Calu3 (cell line): Measurements from ENCODE around the gene AQP1. TPM values are rescaled to one million over a fixed set of nuclear protein-coding genes. Genes with fewer than 3 reads are reported as not detected.

Experiments
- BruUV-seq: library from RNA; stranded (reverse); fragments of 400-500 nt; replicated peaks from 2 replicates; lab custom pipeline; 2021; lab: Mats Ljungman, UMichigan
- CTCF ChIA-PET: fragments of 300-600 bp; sonication (Branson Sonifier 250); formaldehyde crosslinking; loops from one replicate; lab custom pipeline; 2022; ENCODE audit warnings: antibody characterized with exemption; lab: Charles Lee
- DNase-seq: peaks from one replicate; pipeline ENCODE4 v3.0.0; 2022
- H3K27ac Mint-ChIP-seq: one replicate; pipeline ENCODE4 v1.8.0; 2022; ENCODE audit warnings: mixed read lengths; ENCODE audit not compliant: unreplicated experiment
- H3K27me3 Mint-ChIP-seq: one replicate; pipeline ENCODE4 v1.8.0; 2022; ENCODE audit warnings: mixed read lengths; ENCODE audit not compliant: unreplicated experiment
- H3K36me3 Mint-ChIP-seq: one replicate; pipeline ENCODE4 v1.8.0; 2022; ENCODE audit warnings: mild to moderate bottlenecking, moderate library complexity, mixed read lengths; ENCODE audit not compliant: insufficient read depth, unreplicated experiment
- H3K4me1 Mint-ChIP-seq: one replicate; pipeline ENCODE4 v1.8.0; 2022; ENCODE audit warnings: mild to moderate bottlenecking, low read depth, mixed read lengths; ENCODE audit not compliant: unreplicated experiment
- H3K4me3 Mint-ChIP-seq: one replicate; pipeline ENCODE4 v1.8.0; 2022; ENCODE audit warnings: mild to moderate bottlenecking, low read depth, moderate library complexity, mixed read lengths; ENCODE audit not compliant: unreplicated experiment
- H3K9me3 Mint-ChIP-seq: one replicate; pipeline ENCODE4 v1.8.0; 2022; ENCODE audit warnings: low read depth, mixed read lengths; ENCODE audit not compliant: unreplicated experiment
- CTCF ChIP-seq: fragments of 200-600 bp; IDR thresholded peaks from one replicate; pipeline ENCODE4 v1.8.0; 2022; ENCODE audit warnings: antibody characterized with exemption; ENCODE audit not compliant: unreplicated experiment
- intact Hi-C: fragments of 100-400 bp; cut with micrococcal nuclease; formaldehyde crosslinking; loops from one replicate; pipeline ENCODE4 v1.10.0; 2022; ENCODE audit not compliant: unreplicated experiment
- total RNA-seq: library from RNA; stranded (reverse); gene quantifications from 2 replicates; pipeline ENCODE4 v1.2.3, GENCODE V29; 2022

The AQP1 gene
- total RNA-seq, 1 experiment from 2014 or later: 1.7 TPM

GRCh38 chr7:30916255-30916654 is 4.6 kb downstream of the AQP1 start:
- no peaks in the 10 kb centered on the region for H3K9me3 Mint-ChIP-seq
- H3K4me1 Mint-ChIP-seq: peaks cover 55% of the 10 kb centered on the region
- CTCF ChIA-PET: interaction anchor here (1.2 kb wide), 1 partner anchor 15 kb away, joined by 4 read pairs; no protein-coding TSS in a partner anchor
- no peak for TF ChIP-seq CTCF
- no TSS peak for BruUV-seq
- H3K36me3 Mint-ChIP-seq: peaks cover 4% of the 10 kb centered on the region
- intact Hi-C loops: no loop called here
- H3K27ac Mint-ChIP-seq: no peak overlapping the region
- H3K4me3 Mint-ChIP-seq: no peak overlapping the region
- no peak for DNase-seq
- H3K27me3 Mint-ChIP-seq: no peaks in the 10 kb centered on the region

- Mint-ChIP-seq H3K4me1 (peaks cover 60% of the 10 kb centered on the region), H3K36me3 (peaks cover 4% of the 10 kb centered on the region), H3K4me3 (no peak overlapping the region), H3K27me3 (no peaks in the 10 kb centered on the region), H3K27ac (no peak overlapping the region), H3K9me3 (no peaks in the 10 kb centered on the region)
- no peak for TF ChIP-seq CTCF
- BruUV-seq: no TSS peak
- DNase-seq: no peak
- CTCF ChIA-PET: no interaction called here
- intact Hi-C loops: no loop called here
Observed at GRCh38 chr7:30916767-30917166, 5.1 kb downstream of the AQP1 start.

GRCh38 chr7:30917216-30917893 is 5.7 kb downstream of the AQP1 start:
- no peak overlapping the region for H3K27ac Mint-ChIP-seq
- no peak overlapping the region for H3K4me3 Mint-ChIP-seq
- H3K27me3 Mint-ChIP-seq: no peaks in the 10 kb centered on the region
- BruUV-seq: no TSS peak
- peaks cover 57% of the 10 kb centered on the region for H3K4me1 Mint-ChIP-seq
- no peaks in the 10 kb centered on the region for H3K9me3 Mint-ChIP-seq
- TF ChIP-seq CTCF: no peak
- CTCF ChIA-PET: no interaction called here
- peaks cover 4% of the 10 kb centered on the region for H3K36me3 Mint-ChIP-seq
- intact Hi-C loops: no loop called here
- no peak for DNase-seq

GRCh38 chr7:30918676-30919075 is 7.0 kb downstream of the AQP1 start:
- Mint-ChIP-seq H3K4me1 (peaks cover 44% of the 10 kb centered on the region), H3K9me3 (no peaks in the 10 kb centered on the region), H3K36me3 (no peaks in the 10 kb centered on the region), H3K27ac (no peak overlapping the region), H3K4me3 (no peak overlapping the region), H3K27me3 (no peaks in the 10 kb centered on the region)
- CTCF ChIA-PET: interaction anchor here (0.7 to 1.8 kb wide), 3 partner anchors 20 to 163 kb away, joined by 4 to 7 read pairs (median 5); no protein-coding TSS in a partner anchor
- no peak for TF ChIP-seq CTCF
- intact Hi-C loops: no loop called here
- no TSS peak for BruUV-seq
- no peak for DNase-seq
